Caco-2 (cell line): Measurements from ENCODE around the gene EFR3B. TPM values are rescaled to one million over a fixed set of nuclear protein-coding genes. Genes with fewer than 3 reads are reported as not detected.
A peak's percentile ranks its signal among the peaks of the same experiment; 100 is the strongest.

Experiments used
- BruUV-seq: library from RNA; stranded (reverse); fragments of 400-500 nt; replicated peaks from 2 replicates; lab custom pipeline; 2021; lab: Mats Ljungman, UMichigan
- CTCF ChIA-PET: fragments of 300-600 bp; sonication (Branson Sonifier 250); formaldehyde crosslinking; loops from one replicate; lab custom pipeline; 2022; ENCODE audit warnings: antibody characterized with exemption; lab: Charles Lee
- POLR2A ChIA-PET: fragments of 300-600 bp; sonication (Branson Sonifier 250); formaldehyde crosslinking; loops from one replicate; lab custom pipeline; 2022; ENCODE audit warnings: antibody characterized with exemption; lab: Charles Lee
- DNase-seq, 2 experiments: peaks; one replicate each; pipeline versions ENCODE4 v3.0.0 to v3.0.0-alpha.2; 2020 to 2022
- H3K27me3 ChIP-seq: replicated peaks from 2 replicates; pipeline ENCODE4 v1.6.0; 2011; ENCODE audit warnings: low read length; ENCODE audit not compliant: control insufficient read depth, insufficient read depth
- H3K36me3 ChIP-seq: 2 replicates; pipeline ENCODE4 v1.5.1; 2011; ENCODE audit warnings: low read length; ENCODE audit not compliant: control insufficient read depth, insufficient read depth
- H3K4me1 ChIP-seq: fragments of 250-450 bp; sonication (Bioruptor Pico); 2 replicates; pipeline ENCODE4 v1.5.1; 2020; ENCODE audit warnings: mild to moderate bottlenecking
- H3K4me3 ChIP-seq: 2 replicates; pipeline ENCODE4 v1.5.1; 2011; ENCODE audit warnings: low read depth, mild to moderate bottlenecking, control low read depth, low read length
- H3K9me3 ChIP-seq: fragments of 250-450 bp; sonication (Bioruptor Pico); 2 replicates; pipeline ENCODE4 v1.5.1; 2020; ENCODE audit warnings: mild to moderate bottlenecking, moderate library complexity
- H3K27ac Mint-ChIP-seq: one replicate; pipeline ENCODE4 v1.8.0; 2022; ENCODE audit warnings: mixed read lengths; ENCODE audit not compliant: unreplicated experiment
- H3K27me3 Mint-ChIP-seq: one replicate; pipeline ENCODE4 v1.8.0; 2022; ENCODE audit warnings: mixed read lengths; ENCODE audit not compliant: insufficient read depth, unreplicated experiment
- H3K36me3 Mint-ChIP-seq: one replicate; pipeline ENCODE4 v1.8.0; 2022; ENCODE audit warnings: mild to moderate bottlenecking, mixed read lengths; ENCODE audit not compliant: insufficient read depth, unreplicated experiment
- H3K4me1 Mint-ChIP-seq: one replicate; pipeline ENCODE4 v1.8.0; 2022; ENCODE audit warnings: low read depth, mixed read lengths; ENCODE audit not compliant: unreplicated experiment
- H3K4me3 Mint-ChIP-seq: one replicate; pipeline ENCODE4 v1.8.0; 2022; ENCODE audit warnings: mild to moderate bottlenecking, moderate library complexity, mixed read lengths; ENCODE audit not compliant: unreplicated experiment
- H3K9me3 Mint-ChIP-seq: one replicate; pipeline ENCODE4 v1.8.0; 2022; ENCODE audit warnings: mixed read lengths; ENCODE audit not compliant: unreplicated experiment
- CTCF ChIP-seq, 2 experiments: fragments of 200-600 bp in 1 of 2; IDR thresholded peaks; 1 replicate in 1 of 2; 2 replicates in 1 of 2; pipeline versions ENCODE4 v1.5.1 to v1.8.0; 2011 to 2022; ENCODE audit warnings: antibody characterized with exemption in 1 of 2, control low read depth in 1 of 2, inconsistent platforms in 1 of 2, low read depth in 1 of 2, low read length in 1 of 2, mild to moderate bottlenecking in 1 of 2, moderate library complexity in 1 of 2; ENCODE audit not compliant: insufficient read depth in 1 of 2, severe bottlenecking in 1 of 2, unreplicated experiment in 1 of 2
- intact Hi-C: fragments of 100-400 bp; cut with micrococcal nuclease; formaldehyde crosslinking; loops from one replicate; pipeline ENCODE4 v1.10.0; 2022; ENCODE audit not compliant: unreplicated experiment
- total RNA-seq: library from RNA; stranded (reverse); gene quantifications from 2 replicates; pipeline ENCODE4 v1.2.3, GENCODE V29; 2022

The EFR3B gene
- total RNA-seq, 1 experiment from 2014 or later, result 19.1 TPM

DNA sequence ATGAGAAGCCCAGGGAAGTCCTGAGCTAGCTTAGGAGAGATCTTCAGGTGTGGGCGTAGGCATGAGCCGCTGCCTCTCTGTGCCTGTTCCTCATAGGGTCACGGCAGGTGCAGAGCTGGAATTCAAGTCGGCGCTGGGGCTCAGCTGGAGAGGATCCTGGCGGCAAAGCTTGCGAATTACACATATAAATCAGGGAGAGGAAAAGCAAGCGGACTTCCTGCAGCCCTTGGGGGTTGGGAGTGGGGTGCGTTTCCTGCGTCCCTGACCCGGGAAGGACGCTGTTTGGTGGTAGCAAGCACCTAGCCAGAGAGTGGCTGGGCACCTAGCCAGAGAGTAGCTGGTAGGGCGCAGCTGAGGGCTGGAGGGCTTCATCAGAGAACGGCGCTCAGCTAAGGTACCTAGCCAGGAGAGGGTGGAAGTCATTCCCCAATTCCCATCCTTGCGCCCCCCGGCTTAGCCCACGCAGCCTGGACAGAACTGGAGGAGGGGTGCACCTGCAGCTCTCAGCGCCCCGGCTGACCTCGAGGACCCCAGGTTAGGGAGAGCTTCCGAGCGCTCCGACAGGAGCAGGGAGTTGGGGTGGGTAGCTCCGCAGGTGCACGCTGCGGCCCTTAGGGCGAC, 459 bp upstream of the EFR3B start:
- no peaks in the 10 kb centered on the region for H3K9me3 ChIP-seq
- no peaks in the 10 kb centered on the region for H3K36me3 ChIP-seq
- TF ChIP-seq CTCF (IDR thresholded peaks at IDR 0.05; ENCODE audit: insufficient read depth in 1 of 2, low read depth in 1 of 2, low read length in 1 of 2, severe bottlenecking in 1 of 2, unreplicated experiment in 1 of 2), result peak; percentile 46 to 47
- ChIA-PET CTCF (interaction anchor here (0.6 to 1.6 kb wide), 13 partner anchors 15 to 546 kb away, joined by 3 to 26 read pairs (median 4); partner anchors contain the start of genes CENPO and PTRHD1), POLR2A (interaction anchor here (0.5 to 1.0 kb wide), 11 partner anchors 9 to 1304 kb away, joined by 3 to 16 read pairs (median 5); no protein-coding TSS in a partner anchor)
- no peaks in the 10 kb centered on the region for H3K27me3 Mint-ChIP-seq
- H3K27ac Mint-ChIP-seq, result peak overlapping the region; percentile 11
- DNase-seq, result peak; percentile 85 to 87
- no peaks in the 10 kb centered on the region for H3K9me3 Mint-ChIP-seq
- H3K4me1 Mint-ChIP-seq, result peaks cover 13% of the 10 kb centered on the region
- BruUV-seq, result no TSS peak
- H3K36me3 Mint-ChIP-seq, result no peaks in the 10 kb centered on the region
- intact Hi-C loops, result loop anchor here (1.0 to 10.0 kb wide), 3 partner anchors 34 to 153 kb away; no protein-coding TSS in a partner anchor
- H3K4me1 ChIP-seq, result peaks cover 5% of the 10 kb centered on the region; the same call in 1 of the 2 replicates
- H3K27me3 ChIP-seq, result no peaks in the 10 kb centered on the region
- H3K4me3 Mint-ChIP-seq, result peak overlapping the region; percentile 82
- peak overlapping the region; percentile 61 for H3K4me3 ChIP-seq

DNA sequence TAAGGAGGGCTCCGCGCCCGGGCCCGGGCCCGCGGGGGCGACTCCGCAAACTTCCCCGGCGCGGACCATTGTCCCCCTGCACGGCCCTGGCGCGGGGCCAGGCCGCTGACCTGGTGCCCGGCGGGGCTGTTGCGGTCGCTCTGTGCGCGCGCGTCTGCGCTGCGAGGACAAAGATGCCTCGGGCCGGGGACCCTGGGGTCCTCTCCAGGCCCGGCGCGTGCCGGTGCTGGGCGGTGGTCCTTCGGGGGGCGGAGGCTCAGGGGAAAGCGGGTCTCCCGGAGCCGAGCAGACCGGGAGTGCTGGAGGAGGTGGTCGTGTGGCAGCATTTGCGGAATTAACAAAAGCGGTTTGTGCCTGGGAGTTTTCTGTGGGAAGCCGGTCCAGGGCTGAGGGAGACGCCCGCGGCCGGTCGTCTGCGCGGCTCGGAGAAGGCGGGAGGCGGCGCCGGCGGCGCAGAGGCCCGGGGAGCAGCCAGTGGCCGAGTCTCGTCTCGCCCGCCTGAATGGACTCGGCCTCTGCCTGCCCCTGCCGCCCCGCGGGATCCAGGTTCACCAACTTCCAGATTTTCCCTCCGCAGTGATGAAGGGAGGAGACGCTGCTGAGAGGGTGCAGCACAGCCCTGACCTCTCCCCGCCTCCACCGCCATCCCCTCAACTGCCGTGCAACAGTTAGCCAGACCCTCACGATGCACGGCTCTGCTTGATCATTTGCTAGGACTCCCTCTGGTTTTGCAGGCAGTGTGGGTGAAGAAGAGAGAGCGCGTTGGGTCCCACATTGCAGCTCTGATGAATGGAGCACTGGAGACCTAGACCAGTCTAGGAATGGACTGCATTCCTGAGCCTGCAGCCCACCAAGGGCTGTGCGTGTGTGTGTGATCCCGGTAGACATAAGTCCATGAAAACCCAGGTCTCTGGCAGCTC, 705 bp downstream of the EFR3B start:
- Histone ChIP-seq H3K4me1 (peaks cover 5% of the 10 kb centered on the region; the same call in 1 of the 2 replicates), H3K4me3 (peak overlapping the region; percentile 62), H3K9me3 (no peaks in the 10 kb centered on the region), H3K36me3 (no peaks in the 10 kb centered on the region), H3K27me3 (no peaks in the 10 kb centered on the region)
- no peak for TF ChIP-seq CTCF (IDR thresholded peaks at IDR 0.05; ENCODE audit: insufficient read depth in 1 of 2, low read depth in 1 of 2, low read length in 1 of 2, severe bottlenecking in 1 of 2, unreplicated experiment in 1 of 2)
- intact Hi-C loops, result loop anchor here (1.0 to 10.0 kb wide), 6 partner anchors 12 to 152 kb away; partner anchors contain the start of gene DNAJC27
- no TSS peak for BruUV-seq
- H3K9me3 Mint-ChIP-seq, result no peaks in the 10 kb centered on the region
- ChIA-PET POLR2A (no interaction called here), CTCF (interaction anchor here (0.5 to 1.6 kb wide), 6 partner anchors 13 to 87 kb away, joined by 3 to 26 read pairs (median 6); no protein-coding TSS in a partner anchor)
- DNase-seq, result peak; percentile 49 to 67
- no peak overlapping the region for H3K27ac Mint-ChIP-seq
- H3K27me3 Mint-ChIP-seq, result no peaks in the 10 kb centered on the region
- H3K4me3 Mint-ChIP-seq, result peak overlapping the region; percentile 82
- no peaks in the 10 kb centered on the region for H3K36me3 Mint-ChIP-seq
- peaks cover 12% of the 10 kb centered on the region for H3K4me1 Mint-ChIP-seq
